HG02623 (cell line): ENCODE data around the gene EP400.

Experiments used
- ATAC-seq: cut with Tn5 transposase; IDR thresholded peaks from one replicate; pipeline ENCODE4 v1.9.1; 2021; ENCODE audit warnings: moderate library complexity; ENCODE audit not compliant: unreplicated experiment

EP400 gene

DNA sequence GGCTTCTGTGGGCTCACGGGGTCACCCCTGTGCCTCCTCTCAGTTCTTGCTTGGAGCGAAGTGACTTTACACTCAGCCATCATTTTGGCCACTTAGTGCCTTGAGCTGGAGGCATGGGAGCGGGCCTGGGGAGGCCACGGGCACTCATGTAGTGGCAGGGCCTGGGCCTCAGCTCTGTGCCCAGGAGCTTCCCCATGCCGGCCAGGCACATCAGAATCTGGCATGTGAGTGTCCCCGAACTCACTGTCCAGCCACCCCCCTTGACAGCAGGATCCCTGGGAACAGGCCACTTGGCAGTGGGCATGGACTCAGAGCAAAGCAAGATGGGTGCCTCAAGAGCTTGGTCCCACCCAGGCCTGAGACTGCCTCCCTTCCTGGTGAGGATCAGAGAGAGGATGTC, 164.9 kb downstream of the EP400 start:
- ATAC-seq, result no peak

DNA sequence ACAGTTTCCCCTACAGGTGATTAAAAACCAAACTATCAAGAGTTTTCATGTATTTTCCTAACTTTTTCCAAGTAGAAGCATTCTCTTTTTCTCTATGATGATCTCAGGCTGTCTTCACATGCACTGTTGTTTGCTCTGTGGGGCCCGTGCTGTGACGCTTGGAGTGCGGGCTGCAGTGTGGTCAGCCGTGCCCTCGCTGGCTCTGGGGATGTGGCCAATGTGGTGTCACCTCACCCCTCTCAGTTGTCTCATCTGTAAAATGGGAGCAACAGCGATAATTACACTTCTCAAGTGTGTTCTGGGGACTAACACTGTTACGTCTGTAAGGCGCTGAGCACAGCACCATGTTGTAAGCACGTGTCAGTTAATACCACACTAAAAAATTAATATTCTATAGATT, 165.8 kb downstream of the EP400 start:
- ATAC-seq, result no peak

DNA sequence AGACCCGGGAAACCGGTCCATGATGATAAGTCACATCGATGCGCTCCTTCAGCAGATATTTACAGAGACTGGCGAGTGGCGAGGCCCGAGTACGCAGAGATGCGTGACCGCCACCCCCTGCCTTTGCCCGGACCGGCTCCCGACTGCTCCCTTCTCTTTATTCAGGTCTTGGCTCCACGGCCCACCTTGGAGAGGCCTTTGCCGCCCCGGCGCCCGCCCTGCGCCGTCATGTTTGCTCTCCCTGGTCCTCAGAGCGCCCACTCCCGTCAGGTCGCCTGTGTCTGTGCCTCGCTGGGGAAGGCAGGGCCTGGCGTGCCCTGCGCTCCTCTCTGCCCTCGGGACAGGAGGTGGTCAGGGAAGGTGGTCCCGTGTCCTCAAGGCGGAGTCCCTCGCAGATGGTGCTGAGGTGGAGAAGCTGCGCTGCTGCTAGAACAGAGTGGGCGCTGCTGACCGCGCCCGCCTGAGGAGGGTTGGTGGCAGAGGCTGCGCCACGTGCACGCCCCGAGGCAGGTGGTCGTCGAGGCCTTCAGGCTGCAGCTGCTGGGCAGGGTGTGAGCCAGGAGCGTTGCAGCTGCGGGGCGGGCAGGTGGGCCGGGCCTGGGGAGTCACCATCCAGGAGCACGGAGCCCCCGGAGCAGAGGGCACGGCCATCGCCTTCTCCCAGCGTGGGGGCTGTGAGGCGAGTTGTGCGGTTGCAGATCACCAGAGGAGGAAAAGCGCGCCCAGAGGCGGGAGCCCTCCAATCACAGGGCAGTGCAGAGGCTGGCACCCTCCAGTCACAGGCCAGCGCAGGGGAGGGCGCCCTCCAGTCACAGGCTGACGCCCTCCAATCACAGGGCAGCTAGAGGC, 167.2 kb downstream of the EP400 start:
- ATAC-seq, result no peak

DNA sequence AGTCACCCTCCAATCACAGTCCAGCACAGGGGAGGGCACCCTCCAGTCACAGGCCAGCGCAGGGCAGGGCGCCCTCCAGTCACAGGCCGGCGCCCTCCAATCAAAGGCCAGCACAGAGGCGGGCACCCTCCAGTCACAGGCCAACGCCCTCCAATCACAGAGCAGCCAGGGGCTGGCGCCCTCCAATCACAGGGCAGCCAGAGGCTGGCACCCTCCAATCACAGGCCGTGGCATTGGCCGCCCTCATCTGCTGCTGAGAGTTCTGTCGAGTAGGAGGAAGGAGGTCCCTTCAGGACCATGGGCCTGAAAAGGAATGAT, 167.8 kb downstream of the EP400 start:
- ATAC-seq, result no peak

DNA sequence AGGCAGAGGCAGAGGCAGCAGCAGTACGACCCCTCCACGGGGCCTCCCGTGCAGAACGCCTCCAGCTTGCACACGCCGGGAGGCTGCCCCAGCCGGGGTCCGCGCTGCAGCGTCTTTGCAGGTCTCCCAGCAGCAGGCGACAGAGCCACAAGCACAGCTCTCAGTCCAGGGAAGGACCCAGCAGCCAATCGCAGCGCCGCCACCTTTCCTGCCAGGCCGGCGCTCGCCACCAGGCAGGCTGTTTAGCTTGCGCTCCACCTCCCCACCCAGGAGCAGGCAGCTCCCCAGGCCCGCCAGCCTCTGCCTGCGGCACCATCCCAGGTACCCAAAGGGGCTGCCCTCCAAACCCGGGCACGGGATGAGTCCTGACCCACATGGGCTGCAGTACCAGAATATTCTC, 169.1 kb downstream of the EP400 start:
- no peak for ATAC-seq

DNA sequence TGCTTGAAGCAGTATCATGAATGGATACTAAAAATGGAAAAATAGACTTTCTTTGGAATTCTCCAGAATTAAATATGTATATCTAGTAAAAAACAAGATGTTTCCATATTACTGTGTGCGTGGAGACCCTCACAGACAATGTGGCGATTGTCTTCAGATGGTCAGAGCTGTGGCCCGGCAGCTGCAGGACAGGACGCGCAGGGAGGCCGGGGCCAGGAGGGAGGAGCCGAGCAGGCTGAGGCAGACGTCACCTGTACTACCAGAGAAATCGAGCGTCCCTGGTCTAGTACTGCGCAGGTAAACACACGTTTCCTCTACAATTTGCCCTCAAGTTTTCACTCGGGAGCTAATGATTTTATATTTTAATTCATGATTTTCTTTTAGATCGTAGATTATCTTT, 171.5 kb downstream of the EP400 start:
- ATAC-seq, result no peak

DNA sequence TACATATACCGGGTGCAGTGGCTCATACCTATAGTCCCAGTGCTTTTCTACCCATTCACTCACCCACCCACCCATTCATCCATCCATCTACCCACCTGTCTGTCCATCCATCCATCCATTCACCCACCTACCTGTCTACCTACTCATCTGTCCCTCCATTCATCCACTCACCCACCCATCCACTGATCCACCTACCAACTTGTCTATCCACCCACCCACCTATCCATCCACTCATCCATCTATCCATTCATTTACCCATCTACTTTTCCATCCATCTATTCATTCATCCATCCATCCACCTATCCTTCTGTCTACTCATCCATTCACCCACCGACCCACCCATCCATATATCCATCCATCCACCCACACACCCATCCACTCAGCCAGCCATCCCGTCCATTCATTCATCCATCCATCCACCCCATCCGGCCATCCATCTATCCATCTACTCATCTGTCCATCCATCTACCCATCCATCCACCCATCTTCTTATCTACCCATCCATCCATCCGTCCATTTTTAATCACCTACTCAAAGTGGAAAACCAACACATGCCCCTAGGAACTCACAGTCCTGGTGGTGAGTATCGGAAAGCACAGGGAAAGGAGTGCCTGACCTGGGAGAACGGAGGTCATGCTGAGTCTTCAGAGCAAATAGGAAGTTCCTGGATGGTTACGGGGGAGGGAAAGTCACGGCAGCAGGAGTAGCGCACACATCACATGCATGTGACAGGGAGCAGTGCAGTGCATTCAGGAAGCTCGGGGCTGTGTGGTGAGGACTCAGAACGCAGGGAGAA, 174.4 kb downstream of the EP400 start:
- ATAC-seq, result no peak

DNA sequence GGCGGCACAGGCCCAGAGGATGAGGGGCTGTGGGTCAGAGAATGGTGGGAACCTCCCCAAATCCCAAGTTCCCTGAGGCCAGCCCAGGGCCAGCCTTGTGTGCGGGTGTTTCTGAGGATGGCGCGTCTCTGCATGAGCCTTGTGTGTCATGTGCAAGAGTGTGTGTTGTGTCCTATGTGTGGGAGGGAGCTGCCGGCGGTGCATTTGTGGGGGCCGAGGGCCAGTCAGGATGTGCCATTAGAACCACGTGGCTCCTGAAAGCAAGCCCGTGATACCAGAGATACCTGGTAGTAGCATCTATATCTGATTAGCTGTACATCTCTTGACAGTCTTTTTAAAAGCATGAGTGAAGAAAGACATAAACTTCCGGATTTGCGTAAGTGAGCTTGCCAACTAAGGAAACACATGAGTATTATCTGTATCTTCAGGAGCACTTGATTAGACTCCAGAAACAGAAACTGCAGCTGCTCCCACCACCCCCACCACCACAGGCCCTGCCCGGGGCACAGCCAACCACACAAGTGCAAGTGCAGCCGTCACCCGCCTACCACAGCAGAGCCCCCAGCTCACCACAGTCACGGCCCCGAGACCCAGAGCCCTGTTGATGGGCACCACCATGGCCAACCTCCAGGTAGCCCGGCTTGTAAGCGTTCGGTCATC, 175.2 kb downstream of the EP400 start:
- no peak for ATAC-seq

DNA sequence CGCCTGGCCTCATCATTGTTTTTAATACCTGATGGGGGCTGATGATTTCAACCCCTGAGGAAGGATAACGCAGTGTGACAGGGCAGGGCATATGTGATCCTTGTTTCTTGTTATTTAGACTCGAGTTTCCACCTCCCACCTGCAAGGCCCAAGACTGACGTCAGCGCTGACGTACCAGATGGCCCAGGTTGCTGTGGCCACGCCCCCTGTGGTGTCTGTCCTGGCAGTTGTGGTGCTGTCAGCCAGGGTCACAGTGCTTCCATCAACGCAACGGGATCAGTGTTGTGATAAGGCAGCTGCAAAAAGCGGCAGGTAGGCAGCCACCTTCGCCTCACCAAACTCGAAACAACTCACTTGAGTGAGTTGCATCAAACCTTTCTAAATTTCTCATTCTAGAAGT, 176.0 kb downstream of the EP400 start:
- ATAC-seq, result no peak

DNA sequence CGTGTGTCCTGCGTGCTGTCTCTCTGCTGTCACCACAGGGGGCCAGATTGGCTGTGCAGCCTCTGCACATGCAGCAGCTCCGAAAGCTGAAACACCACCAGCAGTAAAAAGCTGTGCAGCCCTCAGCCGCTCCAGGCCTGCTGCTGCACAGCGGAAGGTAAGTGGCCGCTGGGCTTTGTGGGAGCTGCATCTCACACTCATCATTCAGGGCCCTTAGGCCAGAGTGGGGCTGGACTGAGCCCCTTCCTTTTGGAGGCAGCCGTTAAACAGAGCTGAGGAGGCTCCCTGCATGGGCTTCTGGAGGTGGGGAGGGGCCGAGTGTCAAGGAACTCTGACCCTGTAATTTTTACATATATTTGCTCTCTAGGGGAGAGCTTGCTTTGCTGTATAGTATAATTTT, 177.3 kb downstream of the EP400 start:
- no peak for ATAC-seq

DNA sequence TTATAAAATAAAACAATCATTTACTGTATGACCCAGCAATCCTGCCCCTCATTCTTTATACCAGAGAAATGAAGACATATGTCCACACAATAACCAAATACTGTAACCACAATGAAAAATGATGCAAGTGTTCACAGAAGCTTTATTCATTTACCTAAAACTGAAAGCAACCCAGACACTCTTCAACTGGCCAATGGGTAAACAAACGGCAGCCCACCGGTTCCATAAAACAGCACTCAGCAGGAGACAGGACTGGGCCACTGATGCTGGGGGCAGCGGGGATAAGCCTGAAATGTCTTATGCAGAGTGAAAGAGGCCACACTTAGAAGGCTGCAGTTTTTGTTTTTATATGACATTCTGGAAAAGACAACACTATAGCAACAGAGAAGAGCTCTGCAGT, 179.3 kb downstream of the EP400 start:
- ATAC-seq, result no peak

DNA sequence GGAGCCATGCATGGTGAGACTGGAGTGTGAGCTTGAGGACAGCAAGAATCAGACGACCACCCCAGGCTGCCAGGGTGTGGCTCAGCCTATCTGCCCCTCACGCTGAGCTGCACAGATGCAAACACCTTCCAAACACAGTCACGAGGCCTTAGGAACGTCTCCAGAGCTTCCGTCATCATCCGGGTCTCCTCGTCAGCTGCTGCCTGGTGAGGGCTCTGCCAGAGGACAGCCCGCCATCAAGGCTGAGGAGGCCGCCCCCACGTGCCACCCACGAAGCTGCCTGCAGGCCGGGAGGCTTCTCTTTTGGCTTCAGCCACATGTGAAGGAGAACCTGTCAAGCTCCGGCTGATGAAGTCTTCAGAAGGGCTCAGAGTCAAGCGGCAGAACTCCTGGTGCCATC, 180.9 kb downstream of the EP400 start:
- ATAC-seq, result no peak
